Stimulated activated CD4-positive, alpha-beta T cell treated with anti-CD3 and anti-CD28 coated beads, Interleukin-12 subunit alpha, Interleukin-12 subunit beta, amount 100 ng/mL, for 4 hours (primary cell): ENCODE data around the gene SMAP2.

ENCODE experiments used
- DNase-seq: peaks from one replicate; pipeline ENCODE4 v3.0.0-alpha.2; 2020

Gene SMAP2

GRCh38 chr1:40391688-40392145 is 18.2 kb downstream of the SMAP2 start:
- no peak for DNase-seq

GRCh38 chr1:40392221-40392620 is 18.7 kb downstream of the SMAP2 start:
- no peak for DNase-seq

GRCh38 chr1:40393173-40393572 is 19.6 kb downstream of the SMAP2 start:
- DNase-seq, result no peak

GRCh38 chr1:40394491-40395172 is 21.1 kb downstream of the SMAP2 start:
- DNase-seq, result no peak

GRCh38 chr1:40395190-40396175 is 22.0 kb downstream of the SMAP2 start:
- no peak for DNase-seq

- DNase-seq, result no peak
Measured at GRCh38 chr1:40396420-40396819, 22.9 kb downstream of the SMAP2 start.

- no peak for DNase-seq
Measured at GRCh38 chr1:40397258-40397657, 23.7 kb downstream of the SMAP2 start.

GRCh38 chr1:40399984-40400704 is 26.6 kb downstream of the SMAP2 start:
- no peak for DNase-seq

GRCh38 chr1:40401473-40402201 is 28.1 kb downstream of the SMAP2 start:
- DNase-seq, result no peak

- DNase-seq, result no peak
Measured at GRCh38 chr1:40404670-40405462, 31.3 kb downstream of the SMAP2 start.

- no peak for DNase-seq
Measured at GRCh38 chr1:40405812-40406211, 32.3 kb downstream of the SMAP2 start.

- no peak for DNase-seq
Measured at GRCh38 chr1:40407453-40407852, 33.9 kb downstream of the SMAP2 start.

- DNase-seq, result no peak
Measured at GRCh38 chr1:40409467-40409866, 35.9 kb downstream of the SMAP2 start.

GRCh38 chr1:40411294-40411693 is 37.8 kb downstream of the SMAP2 start:
- DNase-seq, result no peak

- DNase-seq, result no peak
Measured at GRCh38 chr1:40411843-40412242, 38.3 kb downstream of the SMAP2 start.

GRCh38 chr1:40413527-40414252 is 40.2 kb downstream of the SMAP2 start:
- DNase-seq, result no peak

GRCh38 chr1:40414331-40414730 is 40.8 kb downstream of the SMAP2 start:
- no peak for DNase-seq

GRCh38 chr1:40416709-40417108 is 43.2 kb downstream of the SMAP2 start:
- DNase-seq, result no peak

- no peak for DNase-seq
Measured at GRCh38 chr1:40421431-40422384, 48.2 kb downstream of the SMAP2 start.
